ENCODE results near the gene SCFD2.

DNA sequence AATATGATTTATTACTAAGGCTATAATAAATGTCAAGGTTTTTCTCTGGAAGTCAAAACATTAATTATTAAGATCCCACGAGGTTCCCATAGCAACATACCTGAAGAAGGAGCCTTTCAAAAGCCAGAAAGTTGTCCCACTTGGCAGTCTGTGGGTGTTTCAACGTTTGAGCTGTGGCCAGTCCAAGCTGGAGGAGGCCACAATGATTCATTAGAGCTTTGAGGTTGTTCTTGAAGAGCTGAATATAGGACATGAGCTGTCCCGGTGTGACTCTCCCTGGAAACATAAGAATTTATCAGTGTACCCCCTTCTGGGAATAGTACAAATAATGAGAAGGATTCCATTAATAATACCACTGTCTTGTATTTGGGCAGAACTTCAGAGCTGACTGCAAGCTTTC, 92.1 kb downstream of the SCFD2 start:
- no peak for TF ChIP-seq SIN3A (IDR thresholded peaks at IDR 0.05; ENCODE audit: borderline replicate concordance, insufficient read depth, low read length)
- TF ChIP-seq TAF1 (IDR thresholded peaks at IDR 0.05; ENCODE audit: borderline replicate concordance, insufficient read depth, low read length), result no peak

All from PFSK-1 (cell line).